HPDE6-E6E7 (cell line): Measurements from ENCODE around the gene EPS8.

Experiments
- DNase-seq: peaks from one replicate; pipeline ENCODE4 v3.0.0; 2011; ENCODE audit warnings: missing footprints; ENCODE audit errors: extremely low spot score

EPS8 gene

GRCh38 chr12:15789220-15790171 is at the start of gene EPS8:
EPS8 (minus strand) TSS chr12:15789388; CDS start chr12:15682951, 106,437 bp downstream.
- DNase-seq = peak; percentile 83

GRCh38 chr12:15837141-15837790 is 48.1 kb upstream of the EPS8 start:
- no peak for DNase-seq

DNA sequence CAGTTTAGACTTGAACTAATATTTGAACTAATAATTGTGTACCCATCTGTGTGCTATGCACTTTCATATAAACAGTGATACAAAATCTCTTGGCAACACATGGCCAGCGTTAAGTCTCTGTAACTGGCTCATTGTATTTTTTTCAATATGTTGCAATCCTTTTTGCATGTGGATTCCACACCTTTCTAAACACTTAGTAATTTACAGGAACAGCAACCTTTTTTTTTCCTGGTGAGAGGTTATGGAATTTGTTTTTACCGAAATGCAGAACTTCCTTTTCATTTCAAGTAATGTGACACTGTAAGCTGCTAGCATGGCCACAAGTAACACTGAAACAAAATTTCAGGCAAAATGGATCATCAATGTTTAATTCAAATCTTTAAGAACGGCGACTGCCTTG is 45.4 kb upstream of the EPS8 start:
- DNase-seq = no peak

DNA sequence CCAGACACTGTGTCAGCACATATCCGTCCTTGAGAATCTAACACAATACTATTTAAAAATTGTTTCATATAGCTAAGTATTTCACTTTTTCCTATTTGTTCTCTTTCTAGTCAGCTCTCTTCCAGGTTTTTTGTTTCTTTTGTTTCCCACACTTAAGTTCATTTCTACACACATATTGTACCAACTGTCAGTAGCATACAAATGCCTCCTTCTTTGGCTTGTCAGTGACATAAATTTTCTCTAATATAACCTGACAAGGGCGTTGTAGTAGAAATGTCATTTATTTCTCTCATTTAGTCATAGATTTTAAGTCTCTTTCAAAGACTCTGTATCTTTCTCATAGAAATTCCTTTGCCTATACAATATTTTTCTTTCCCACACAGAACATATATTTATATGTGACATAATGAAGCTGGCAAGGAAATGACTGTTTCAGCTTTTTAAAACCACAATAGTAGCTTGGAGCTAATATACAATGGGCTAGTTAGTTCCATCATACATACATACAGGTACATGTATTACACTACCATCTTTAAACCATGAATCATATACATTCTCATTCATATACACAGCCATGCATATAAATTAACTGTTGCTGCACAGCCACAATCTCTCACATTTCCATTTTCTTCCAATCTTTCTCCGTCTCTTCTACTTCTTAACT is 42.3 kb upstream of the EPS8 start:
- DNase-seq = no peak

DNA sequence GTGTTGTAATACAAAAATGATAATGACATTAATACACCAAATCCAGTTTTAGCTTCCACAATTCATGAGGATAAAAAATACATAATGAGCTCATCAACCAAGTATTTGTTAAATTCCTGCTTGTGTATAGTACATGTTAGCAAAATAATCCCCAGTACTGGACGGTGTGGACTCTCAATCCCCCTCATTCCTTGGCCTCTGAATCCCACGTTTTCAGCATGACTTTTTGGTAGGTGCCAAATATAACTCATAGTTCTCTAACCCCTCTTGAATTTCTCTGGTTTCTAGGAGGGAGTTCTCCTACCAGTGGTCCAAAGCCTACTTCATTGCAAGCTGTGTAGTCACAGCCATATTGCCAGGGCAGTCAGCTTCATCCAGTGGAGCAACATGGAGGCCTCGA is 41.4 kb upstream of the EPS8 start:
- DNase-seq = no peak

- no peak for DNase-seq
These were observed 40.8 kb upstream of the EPS8 start for GRCh38 chr12:15829949-15830348.

- DNase-seq = no peak
These were observed 40.1 kb upstream of the EPS8 start for GRCh38 chr12:15829255-15829654.

- DNase-seq = no peak
These were observed 37.9 kb upstream of the EPS8 start for GRCh38 chr12:15827136-15827535.

DNA sequence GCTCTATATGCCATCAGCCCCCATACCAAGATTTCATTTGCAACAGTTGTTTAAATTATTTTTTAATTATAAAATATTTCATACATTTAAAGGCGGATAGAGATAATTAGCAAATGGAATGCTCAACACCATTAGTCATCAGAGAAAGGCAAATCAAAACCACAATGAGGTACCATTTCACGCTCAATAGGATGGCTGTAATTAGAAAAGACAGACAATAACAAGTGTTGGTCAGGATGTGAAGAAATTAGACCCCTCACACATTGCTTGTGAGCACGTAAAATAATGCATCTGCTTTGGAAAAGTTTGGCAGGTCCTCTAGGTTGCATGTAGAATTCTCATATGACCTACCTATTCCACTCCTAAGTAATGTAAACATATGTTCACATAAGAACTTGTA is 35.3 kb upstream of the EPS8 start:
- DNase-seq = no peak

GRCh38 chr12:15823360-15824128 is 34.4 kb upstream of the EPS8 start:
- DNase-seq = no peak

GRCh38 chr12:15819644-15820437 is 30.7 kb upstream of the EPS8 start:
- no peak for DNase-seq

GRCh38 chr12:15818418-15818817 is 29.2 kb upstream of the EPS8 start:
- no peak for DNase-seq

DNA sequence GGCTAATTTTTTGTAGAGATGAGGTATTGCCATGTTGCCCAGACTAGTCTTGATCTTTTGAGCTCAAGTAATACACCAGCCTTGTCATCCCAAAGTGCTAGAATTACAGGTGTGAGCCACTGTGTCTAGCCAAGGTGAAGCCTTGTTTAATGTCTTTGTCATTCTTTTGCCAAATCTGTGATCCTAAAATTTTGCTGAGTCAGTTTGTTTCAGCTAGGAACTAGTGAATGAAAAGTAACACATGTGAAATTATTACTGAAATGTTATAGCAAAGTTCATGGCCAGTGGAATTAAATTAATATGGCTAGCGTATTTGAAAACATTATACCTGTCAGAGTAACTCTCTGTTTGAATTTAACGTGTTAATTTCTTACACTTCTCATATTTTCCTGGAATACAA is 26.5 kb upstream of the EPS8 start:
- DNase-seq = no peak

- no peak for DNase-seq
These were observed 22.3 kb upstream of the EPS8 start for GRCh38 chr12:15811214-15812127.

GRCh38 chr12:15808652-15809051 is 19.5 kb upstream of the EPS8 start:
- DNase-seq = no peak

- no peak for DNase-seq
These were observed 19.1 kb upstream of the EPS8 start for GRCh38 chr12:15808250-15808649.

- no peak for DNase-seq
These were observed 17.6 kb upstream of the EPS8 start for GRCh38 chr12:15806826-15807225.

DNA sequence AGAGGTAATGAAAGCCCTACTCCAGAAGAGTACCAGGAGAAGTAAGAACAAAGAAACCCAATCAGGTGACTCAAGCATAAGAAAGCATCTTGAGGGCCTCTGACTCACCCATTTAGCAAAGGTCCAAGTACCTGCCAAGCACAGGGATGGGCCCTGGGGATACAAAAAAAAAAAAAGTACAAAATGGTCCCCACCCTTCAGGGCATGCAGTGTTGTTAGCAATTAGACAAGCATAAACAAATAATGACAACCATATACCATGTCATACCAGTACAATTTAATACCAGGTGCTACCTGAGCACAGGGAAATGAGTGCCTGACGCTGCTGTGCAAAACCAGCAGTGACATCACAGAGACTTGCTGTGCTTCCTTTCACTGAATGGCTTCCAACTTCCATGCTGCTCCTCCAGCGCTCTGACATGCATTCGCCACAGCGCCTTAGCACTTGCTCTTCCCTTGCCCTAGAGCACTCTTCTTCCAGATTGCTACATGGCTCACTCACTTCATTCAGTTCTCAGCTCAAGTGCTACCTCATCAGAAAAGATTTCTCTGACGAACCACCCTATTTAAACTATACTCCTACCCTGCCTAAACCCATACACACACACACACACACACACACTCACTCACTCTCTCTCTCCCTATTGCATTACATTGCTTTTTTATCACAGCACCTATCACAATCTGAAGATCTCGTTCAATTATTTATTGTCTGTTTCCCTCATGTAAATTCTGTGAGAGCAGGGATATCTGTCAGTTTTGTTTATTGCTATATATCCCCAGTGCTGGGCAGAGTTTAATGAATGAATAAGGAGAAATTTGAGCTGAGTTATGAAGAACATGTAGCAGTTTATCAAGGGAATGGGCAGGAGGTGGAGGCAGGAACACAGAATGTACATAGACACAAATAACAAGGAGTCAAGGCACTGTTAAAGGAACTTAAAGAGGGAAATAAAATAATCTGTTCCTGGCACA is 12.9 kb upstream of the EPS8 start:
- peak; percentile 83 for DNase-seq

GRCh38 chr12:15800278-15800677 is 11.1 kb upstream of the EPS8 start:
- no peak for DNase-seq
